GM18951 (cell line): Measurements from ENCODE around the gene PGAM5.

Experiments used
- POLR2A ChIP-seq: IDR thresholded peaks from 4 replicates; pipeline ENCODE4 v1.6.1; 2011; ENCODE audit warnings: mild to moderate bottlenecking; ENCODE audit not compliant: insufficient read length, insufficient read depth; ENCODE audit errors: extremely low read depth
- in situ Hi-C: fragments of 300-500 bp; cut with MboI; formaldehyde crosslinking; loops from one replicate; pipeline ENCODE4 v1.12.0; 2022; ENCODE audit warnings: low sequenced_read_pairs, mixed read lengths, inconsistent platforms; ENCODE audit not compliant: unreplicated experiment

The PGAM5 gene

GRCh38 chr12:132759359-132759758 lies 48.7 kb downstream of the PGAM5 start:
- TF ChIP-seq POLR2A = no peak
- in situ Hi-C loops = no loop called here

- no peak for TF ChIP-seq POLR2A
- in situ Hi-C loops = no loop called here
These were observed 50.6 kb downstream of the PGAM5 start, which contains the start of gene ANKLE2 for GRCh38 chr12:132761032-132761920. Gene ANKLE2 (minus strand): TSS chr12:132761832. CDS start chr12:132761798, 34 bp downstream.

- TF ChIP-seq POLR2A = peak; percentile 85
These were observed 51.4 kb downstream of the PGAM5 start for GRCh38 chr12:132761921-132762583.

GRCh38 chr12:132764231-132764630 lies 53.6 kb downstream of the PGAM5 start:
- in situ Hi-C loops = no loop called here
- TF ChIP-seq POLR2A = no peak

More at GRCh38 chr12:132761921-132762583, 51.4 kb downstream of the PGAM5 start:
- in situ Hi-C loops = no loop called here

- no peak for TF ChIP-seq POLR2A
- in situ Hi-C loops = no loop called here
These were observed 54.7 kb downstream of the PGAM5 start for GRCh38 chr12:132765361-132765760.

- TF ChIP-seq POLR2A = no peak
- in situ Hi-C loops = no loop called here
These were observed 55.9 kb downstream of the PGAM5 start for GRCh38 chr12:132766380-132767085.

- in situ Hi-C loops = no loop called here
- TF ChIP-seq POLR2A = peak; percentile 48
These were observed 60.6 kb downstream of the PGAM5 start for GRCh38 chr12:132771126-132771838.
